Parathyroid adenoma (tissue), 2 donors: ENCODE measurements around the gene OR2V2.
"Not testable (repeated sequence)": the region's sequence is repeated elsewhere in the genome, so short reads cannot be mapped to it uniquely, and the experiment has no call there.

Source experiments
- H2AFZ ChIP-seq: fragments of 300-600 bp; sonication (generic); one replicate; pipeline ENCODE4 v1.7.0; 2017; ENCODE audit warnings: antibody characterized with exemption, mild to moderate bottlenecking
- H3K27ac ChIP-seq: fragments of 300-600 bp; sonication (generic); one replicate; pipeline ENCODE4 v1.7.0; 2017
- H3K27me3 ChIP-seq: fragments of 300-600 bp; sonication (generic); one replicate; pipeline ENCODE4 v1.7.0; 2017; ENCODE audit warnings: low read length; ENCODE audit not compliant: control insufficient read depth, insufficient read depth
- H3K36me3 ChIP-seq: fragments of 300-600 bp; sonication (generic); one replicate; pipeline ENCODE4 v1.7.0; 2017; ENCODE audit warnings: low read length; ENCODE audit not compliant: control insufficient read depth, insufficient read depth
- H3K4me1 ChIP-seq: fragments of 300-600 bp; sonication (generic); one replicate; pipeline ENCODE4 v1.7.0; 2017; ENCODE audit warnings: control low read depth
- H3K4me2 ChIP-seq: fragments of 300-600 bp; sonication (generic); one replicate; pipeline ENCODE4 v1.7.0; 2017; ENCODE audit warnings: low read length
- H3K4me3 ChIP-seq: fragments of 300-600 bp; sonication (generic); one replicate; pipeline ENCODE4 v1.7.0; 2017; ENCODE audit warnings: low read depth, low read length
- H3K79me2 ChIP-seq: fragments of 300-600 bp; sonication (generic); one replicate; pipeline ENCODE4 v1.7.0; 2017; ENCODE audit warnings: control low read depth
- H3K9ac ChIP-seq: fragments of 300-600 bp; sonication (generic); one replicate; pipeline ENCODE4 v1.7.0; 2017; ENCODE audit warnings: mild to moderate bottlenecking
- H3K9me3 ChIP-seq: fragments of 300-600 bp; sonication (generic); one replicate; pipeline ENCODE4 v1.7.0; 2017; ENCODE audit warnings: low read length; ENCODE audit not compliant: control insufficient read depth
- TF ChIP-seq, protein P1 (sequence below): fragments of 300-600 bp; sonication (generic); IDR thresholded peaks from one replicate; pipeline ENCODE4 v1.7.0; 2017; ENCODE audit warnings: antibody characterized with exemption, mild to moderate bottlenecking
- donor health status: primary hyperparathyroidism.

The OR2V2 gene

DNA sequence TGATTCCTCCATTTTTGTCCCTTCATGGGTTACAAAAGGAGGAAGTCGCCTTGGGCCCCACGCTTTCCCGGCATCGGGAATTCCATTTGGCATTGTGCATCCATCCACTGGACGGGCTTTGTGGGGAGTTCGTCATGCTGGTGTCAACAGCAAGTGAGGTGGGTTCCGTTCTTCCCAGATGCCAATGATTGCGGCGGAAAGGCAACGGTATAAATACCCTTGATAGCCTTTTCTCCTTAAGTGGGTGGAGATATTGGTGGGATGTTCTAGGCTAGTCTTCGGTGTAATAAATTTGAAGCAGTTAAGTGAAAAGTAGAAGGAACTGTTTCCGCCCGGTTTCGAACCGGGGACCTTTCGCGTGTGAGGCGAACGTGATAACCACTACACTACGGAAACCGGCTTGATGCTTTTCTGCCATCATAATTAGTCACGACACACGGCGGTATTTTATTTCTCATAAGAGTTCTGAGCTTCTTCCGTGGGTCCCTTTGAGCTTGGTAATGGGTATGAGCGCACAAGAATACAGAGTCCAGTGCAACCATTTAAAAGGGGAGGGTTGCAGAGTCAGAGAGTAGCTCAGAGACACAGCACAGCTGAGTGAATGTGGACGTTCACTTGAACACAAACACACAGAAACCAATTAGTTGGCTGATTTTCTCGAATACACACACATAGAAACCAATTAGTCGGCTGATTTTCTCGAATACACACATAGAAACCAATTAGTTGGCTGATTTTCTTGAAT, 45.3 kb upstream of the OR2V2 start:
- H3K4me3 ChIP-seq, H3K27ac ChIP-seq, H3K79me2 ChIP-seq, H3K4me2 ChIP-seq, H3K9me3 ChIP-seq, H3K36me3 ChIP-seq, H3K9ac ChIP-seq, H3K27me3 ChIP-seq, H3K4me1 ChIP-seq, H2AFZ ChIP-seq: not testable (repeated sequence)

DNA sequence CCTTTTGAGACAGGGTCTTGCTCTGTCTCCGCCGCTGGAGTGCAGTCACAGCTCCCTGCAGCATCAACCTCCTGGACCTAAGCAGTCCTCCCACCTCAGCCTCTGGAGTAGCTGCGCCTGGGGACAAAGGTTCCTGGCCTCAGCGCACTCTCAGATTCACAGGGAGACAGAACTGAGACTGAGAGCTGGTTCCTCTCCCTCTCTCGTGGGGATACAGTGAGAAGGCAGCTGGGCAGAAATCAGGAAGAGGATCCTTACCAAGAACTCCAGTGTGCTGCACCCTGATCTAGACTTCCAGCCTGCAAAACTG, 43.2 kb upstream of the OR2V2 start:
- peaks cover 10% of the 10 kb centered on the region for H3K27me3 ChIP-seq
- H3K27ac ChIP-seq, H2AFZ ChIP-seq, H3K4me3 ChIP-seq, H3K79me2 ChIP-seq, H3K9ac ChIP-seq, H3K9me3 ChIP-seq, H3K4me1 ChIP-seq, H3K4me2 ChIP-seq, H3K36me3 ChIP-seq: not testable (repeated sequence)

DNA sequence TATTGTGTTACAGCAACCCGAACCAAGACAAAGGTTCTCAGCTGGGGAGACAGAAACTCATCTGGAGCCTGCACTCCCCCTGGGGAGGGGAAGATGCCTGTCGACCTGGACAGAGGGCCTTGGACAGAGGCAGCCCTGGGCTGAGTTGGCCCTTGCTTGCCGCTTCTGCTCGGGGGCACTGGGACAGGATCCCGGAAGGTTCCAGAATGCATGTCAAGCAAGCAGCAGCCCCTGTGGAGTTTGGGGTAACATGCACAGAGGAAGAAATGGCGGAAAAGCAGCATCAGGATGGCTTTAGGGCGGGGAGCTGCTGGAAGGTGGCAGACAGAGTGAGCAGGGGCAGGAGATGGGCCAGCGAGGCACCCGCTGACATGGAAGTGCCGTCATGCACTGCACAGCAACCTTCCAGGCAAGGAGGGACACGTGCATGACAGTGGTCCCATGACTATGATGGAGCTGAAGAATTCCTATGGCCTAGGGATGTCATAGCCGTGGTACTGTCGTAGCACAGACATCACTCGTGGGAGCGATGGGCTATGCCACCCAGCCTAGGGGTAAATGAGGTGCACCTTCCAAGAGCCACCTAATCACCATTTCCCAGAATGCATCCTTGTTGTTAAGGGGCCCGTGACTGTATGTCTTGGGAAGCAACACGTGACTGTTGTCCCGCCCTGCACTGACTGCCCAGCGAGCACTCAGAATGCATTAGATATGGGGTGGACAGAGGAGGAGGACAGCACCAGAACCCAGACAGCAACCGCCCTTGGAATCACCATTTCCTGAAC, 42.6 kb upstream of the OR2V2 start:
- H3K9ac ChIP-seq, H3K27me3 ChIP-seq, H3K9me3 ChIP-seq, H3K4me3 ChIP-seq, H3K4me2 ChIP-seq, H3K4me1 ChIP-seq, H3K27ac ChIP-seq, H2AFZ ChIP-seq, H3K79me2 ChIP-seq, H3K36me3 ChIP-seq: not testable (repeated sequence)

DNA sequence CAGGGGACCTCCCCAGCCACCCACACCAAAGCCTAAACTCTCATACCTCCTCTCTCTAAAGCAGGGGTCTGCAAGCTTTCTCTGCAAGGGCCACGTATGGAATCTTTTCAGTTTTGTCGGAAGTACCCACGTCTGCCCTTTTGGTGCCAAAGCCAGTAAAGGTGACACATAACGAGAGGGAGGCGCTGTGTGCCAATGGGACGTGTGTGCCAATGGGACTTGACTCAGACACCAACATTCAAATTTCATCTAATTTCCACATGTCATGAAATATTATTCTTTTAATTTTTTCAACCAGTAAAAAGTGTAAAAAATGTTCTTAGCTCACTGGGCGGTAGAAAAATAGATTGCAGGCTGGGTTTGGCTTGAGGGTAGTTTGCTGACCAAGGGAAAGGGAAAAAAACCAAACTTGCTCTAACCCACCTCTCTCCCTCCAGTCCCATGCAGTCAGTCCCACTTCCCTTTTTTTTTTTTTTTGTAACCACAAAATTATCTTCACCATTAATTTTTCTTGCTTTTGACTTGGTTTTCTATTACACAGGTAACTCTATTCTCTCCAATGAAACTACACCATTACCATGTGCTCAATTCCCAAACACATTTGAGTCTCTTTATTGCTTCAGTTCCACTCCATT, 41.9 kb upstream of the OR2V2 start:
- Histone ChIP-seq H3K36me3 (no peaks in the 10 kb centered on the region), H3K27me3 (peaks cover 5% of the 10 kb centered on the region)

DNA sequence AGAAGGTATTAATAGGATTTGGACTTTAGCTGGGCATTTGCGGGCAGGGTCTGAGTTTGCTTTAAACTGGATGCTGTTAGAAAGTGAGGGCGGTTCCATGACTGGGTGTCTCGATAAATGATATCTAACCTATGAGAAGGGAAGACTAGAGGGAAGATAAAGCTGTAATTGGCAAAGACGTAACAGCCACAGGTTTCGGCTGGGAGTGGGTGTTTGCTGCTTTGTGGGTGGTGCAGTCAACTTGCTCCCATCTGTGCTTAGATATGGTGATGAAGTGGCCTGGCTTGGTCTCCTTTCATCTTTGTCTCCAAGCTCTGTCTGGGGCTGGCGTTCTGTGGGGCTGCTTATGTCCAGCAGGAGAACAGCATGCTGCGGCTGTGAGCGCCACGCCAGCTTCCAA, 39.7 kb upstream of the OR2V2 start:
- Histone ChIP-seq H2AFZ (no peak overlapping the region), H3K4me1 (no peaks in the 10 kb centered on the region), H3K79me2 (no peaks in the 10 kb centered on the region), H3K27me3 (peaks cover 5% of the 10 kb centered on the region), H3K4me2 (no peak overlapping the region), H3K9me3 (no peaks in the 10 kb centered on the region), H3K4me3 (no peak overlapping the region), H3K36me3 (no peaks in the 10 kb centered on the region), H3K9ac (no peak overlapping the region), H3K27ac (no peak overlapping the region)
- TF ChIP-seq, protein P1, sequence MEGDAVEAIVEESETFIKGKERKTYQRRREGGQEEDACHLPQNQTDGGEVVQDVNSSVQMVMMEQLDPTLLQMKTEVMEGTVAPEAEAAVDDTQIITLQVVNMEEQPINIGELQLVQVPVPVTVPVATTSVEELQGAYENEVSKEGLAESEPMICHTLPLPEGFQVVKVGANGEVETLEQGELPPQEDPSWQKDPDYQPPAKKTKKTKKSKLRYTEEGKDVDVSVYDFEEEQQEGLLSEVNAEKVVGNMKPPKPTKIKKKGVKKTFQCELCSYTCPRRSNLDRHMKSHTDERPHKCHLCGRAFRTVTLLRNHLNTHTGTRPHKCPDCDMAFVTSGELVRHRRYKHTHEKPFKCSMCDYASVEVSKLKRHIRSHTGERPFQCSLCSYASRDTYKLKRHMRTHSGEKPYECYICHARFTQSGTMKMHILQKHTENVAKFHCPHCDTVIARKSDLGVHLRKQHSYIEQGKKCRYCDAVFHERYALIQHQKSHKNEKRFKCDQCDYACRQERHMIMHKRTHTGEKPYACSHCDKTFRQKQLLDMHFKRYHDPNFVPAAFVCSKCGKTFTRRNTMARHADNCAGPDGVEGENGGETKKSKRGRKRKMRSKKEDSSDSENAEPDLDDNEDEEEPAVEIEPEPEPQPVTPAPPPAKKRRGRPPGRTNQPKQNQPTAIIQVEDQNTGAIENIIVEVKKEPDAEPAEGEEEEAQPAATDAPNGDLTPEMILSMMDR: no peak

More for the DNA sequence above, 41.9 kb upstream of the OR2V2 start:
- Histone ChIP-seq H3K4me3 (no peak overlapping the region), H3K4me1 (no peaks in the 10 kb centered on the region), H3K27ac (no peak overlapping the region), H3K4me2 (no peak overlapping the region), H3K79me2 (no peaks in the 10 kb centered on the region), H2AFZ (no peak overlapping the region), H3K9ac (no peak overlapping the region), H3K9me3 (no peaks in the 10 kb centered on the region)
- TF ChIP-seq, protein P1: no peak

DNA sequence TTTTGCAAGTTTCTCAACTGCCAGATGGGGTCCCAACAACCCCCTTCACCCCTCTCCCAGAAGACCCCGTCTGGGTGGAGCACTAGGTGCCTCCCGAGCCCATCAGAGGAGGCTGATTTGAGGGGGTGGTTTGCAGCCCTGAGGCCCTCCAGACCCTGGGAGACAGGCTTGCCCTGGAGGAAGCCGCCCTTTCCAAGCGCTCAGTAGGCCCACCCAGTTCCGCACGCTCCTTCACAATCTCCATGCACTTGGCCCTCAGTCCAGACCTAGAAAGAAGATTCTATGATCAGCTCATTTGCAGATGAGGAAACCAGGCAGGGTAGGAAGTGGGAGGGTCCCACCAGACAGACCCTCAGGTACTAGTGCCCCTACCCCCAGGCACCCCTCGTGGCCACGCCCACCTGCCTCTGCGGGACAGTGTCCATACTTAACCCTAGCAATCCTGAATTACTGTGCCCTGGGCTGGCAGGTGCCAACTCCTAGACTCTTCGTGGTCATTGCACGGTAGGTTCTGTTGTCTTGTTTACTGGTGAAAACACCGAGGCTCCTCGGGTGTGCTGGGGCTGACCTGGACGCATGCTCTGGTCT, 38.7 kb upstream of the OR2V2 start:
- Histone ChIP-seq H3K27ac (no peak overlapping the region), H3K36me3 (no peaks in the 10 kb centered on the region), H3K79me2 (no peaks in the 10 kb centered on the region), H3K4me3 (no peak overlapping the region), H2AFZ (no peak overlapping the region), H3K4me1 (no peaks in the 10 kb centered on the region), H3K4me2 (no peak overlapping the region), H3K9ac (no peak overlapping the region), H3K9me3 (no peaks in the 10 kb centered on the region), H3K27me3 (peaks cover 5% of the 10 kb centered on the region)
- TF ChIP-seq, protein P1: no peak
